Measurements from ENCODE around the gene EGF.
A peak's percentile ranks its signal among the peaks of the same experiment; 100 is the strongest.
"Not testable (repeated sequence)": the region's sequence is repeated elsewhere in the genome, so short reads cannot be mapped to it uniquely, and the experiment has no call there.

The EGF gene

GRCh38 chr4:109998867-109999584 is 86.3 kb downstream of the EGF start:
- peak; percentile 22 to 61 for DNase-seq

- no peak for DNase-seq
Measured at GRCh38 chr4:109999585-109999912, 86.9 kb downstream of the EGF start.

- no peak for DNase-seq
Measured at GRCh38 chr4:110002326-110002725, 89.6 kb downstream of the EGF start.

- no peak for DNase-seq
Measured at GRCh38 chr4:110003401-110004187, 90.9 kb downstream of the EGF start.

- DNase-seq, result no peak
Measured at GRCh38 chr4:110004556-110004955, 91.9 kb downstream of the EGF start.

- DNase-seq, result peak; percentile 20 to 69
Measured at GRCh38 chr4:110005461-110006056, 92.9 kb downstream of the EGF start.

- no peak for DNase-seq
Measured at GRCh38 chr4:110007217-110007616, 94.5 kb downstream of the EGF start.

GRCh38 chr4:110008540-110008939 is 95.9 kb downstream of the EGF start:
- no peak for DNase-seq

GRCh38 chr4:110009550-110009949 is 96.9 kb downstream of the EGF start:
- DNase-seq, result no peak

GRCh38 chr4:110010797-110011196 is 98.1 kb downstream of the EGF start:
- no peak for DNase-seq

GRCh38 chr4:110012917-110013316 is 100.2 kb downstream of the EGF start:
- DNase-seq, result no peak

GRCh38 chr4:110014233-110014632 is 101.5 kb downstream of the EGF start:
- no peak for DNase-seq

GRCh38 chr4:110019153-110019552 is 106.5 kb downstream of the EGF start:
- no peak for DNase-seq

- DNase-seq, result no peak
Measured at GRCh38 chr4:110020139-110020538, 107.5 kb downstream of the EGF start.

- no peak for DNase-seq
Measured at GRCh38 chr4:110020646-110021443, 108.2 kb downstream of the EGF start.

- no peak for DNase-seq
Measured at GRCh38 chr4:110022457-110022856, 109.8 kb downstream of the EGF start.

- no peak for DNase-seq
Measured at GRCh38 chr4:110025056-110025455, 112.4 kb downstream of the EGF start.

GRCh38 chr4:110025718-110026117 is 113.0 kb downstream of the EGF start:
- DNase-seq, result no peak

GRCh38 chr4:110032603-110033002 is 119.9 kb downstream of the EGF start:
- no peak for DNase-seq

- DNase-seq, result no peak
Measured at GRCh38 chr4:110033355-110034025, 120.8 kb downstream of the EGF start.

GRCh38 chr4:110034026-110034393 is 121.3 kb downstream of the EGF start:
- DNase-seq, result no peak

GRCh38 chr4:110039164-110039563 is 126.5 kb downstream of the EGF start:
- not testable (repeated sequence) for DNase-seq

GRCh38 chr4:110041735-110042134 is 129.1 kb downstream of the EGF start:
- no peak for DNase-seq
